A673 (cell line): Measurements from ENCODE around the gene DHRS9. TPM values are rescaled to one million over a fixed set of nuclear protein-coding genes. Genes with fewer than 3 reads are reported as not detected.
"Not testable (repeated sequence)": the region's sequence is repeated elsewhere in the genome, so short reads cannot be mapped to it uniquely, and the experiment has no call there.

ENCODE experiments used
- BruUV-seq: library from RNA; stranded (reverse); fragments of 400-500 nt; replicated peaks from 2 replicates; lab custom pipeline; 2021; lab: Mats Ljungman, UMichigan
- CTCF ChIA-PET: fragments of 300-600 bp; sonication (Branson Sonifier 250); formaldehyde crosslinking; loops from one replicate; lab custom pipeline; 2022; ENCODE audit warnings: antibody characterized with exemption; lab: Charles Lee
- POLR2A ChIA-PET: fragments of 300-600 bp; sonication (Branson Sonifier 250); formaldehyde crosslinking; loops from one replicate; lab custom pipeline; 2022; ENCODE audit warnings: antibody characterized with exemption; ENCODE audit not compliant: low non-redundant PET; lab: Charles Lee
- DNase-seq: peaks from one replicate; pipeline ENCODE4 v3.0.0-alpha.2; 2015; ENCODE audit warnings: low spot score
- H3K27ac ChIP-seq: fragments of 200-600 bp; sonication (generic); 2 replicates; pipeline ENCODE4 v1.5.1; 2016; ENCODE audit warnings: mixed run types, low read depth, mild to moderate bottlenecking, mixed read lengths, antibody characterized with exemption, low read length; ENCODE audit not compliant: poor library complexity, severe bottlenecking
- H3K27me3 ChIP-seq: fragments of 200-600 bp; sonication (generic); replicated peaks from 2 replicates; pipeline ENCODE4 v1.6.1; 2017; ENCODE audit warnings: mixed run types, low read depth, mild to moderate bottlenecking, mixed read lengths, antibody characterized with exemption, low read length; ENCODE audit not compliant: insufficient read depth, poor library complexity
- H3K36me3 ChIP-seq: fragments of 200-600 bp; sonication (generic); 2 replicates; pipeline ENCODE4 v1.6.1; 2016; ENCODE audit warnings: mixed run types, mild to moderate bottlenecking, mixed read lengths, antibody characterized with exemption, low read length; ENCODE audit not compliant: insufficient read depth, poor library complexity, severe bottlenecking
- H3K4me1 ChIP-seq: fragments of 200-600 bp; sonication (generic); 2 replicates; pipeline ENCODE4 v1.6.1; 2017; ENCODE audit warnings: mixed run types, mild to moderate bottlenecking, mixed read lengths, antibody characterized with exemption, low read length; ENCODE audit not compliant: insufficient read depth, poor library complexity, severe bottlenecking
- H3K4me3 ChIP-seq: fragments of 200-600 bp; sonication (generic); 2 replicates; pipeline ENCODE4 v1.5.1; 2016; ENCODE audit warnings: low read depth, mixed run types, mild to moderate bottlenecking, mixed read lengths, low read length; ENCODE audit not compliant: poor library complexity, severe bottlenecking
- H3K9me3 ChIP-seq: fragments of 200-600 bp; sonication (generic); 2 replicates; pipeline ENCODE4 v1.6.1; 2016; ENCODE audit warnings: mixed run types, low read depth, mild to moderate bottlenecking, mixed read lengths, antibody characterized with exemption, low read length; ENCODE audit not compliant: poor library complexity, severe bottlenecking
- EZH2 ChIP-seq: fragments of 200-600 bp; sonication (generic); IDR thresholded peaks from 2 replicates; pipeline ENCODE4 v1.6.1; 2017; ENCODE audit warnings: borderline replicate concordance, low read depth, mild to moderate bottlenecking, mixed read lengths, antibody characterized with exemption, low read length; ENCODE audit not compliant: poor library complexity, severe bottlenecking
- intact Hi-C: fragments of 100-400 bp; cut with micrococcal nuclease; formaldehyde crosslinking; loops from one replicate; pipeline ENCODE4 v1.10.0; 2022; ENCODE audit not compliant: unreplicated experiment
- total RNA-seq: library from RNA; stranded (reverse); gene quantifications from 2 replicates; pipeline ENCODE4 v1.2.3, GENCODE V29; 2021
- TF ChIP-seq, protein P1 (sequence below): fragments of 300-800, 200-600 bp; sonication (generic); conservative IDR thresholded peaks from 2 replicates; pipeline ENCODE4 v1.5.1; 2017; ENCODE audit warnings: low read depth, mild to moderate bottlenecking, antibody characterized with exemption, low read length, moderate library complexity, mixed read lengths

DHRS9 gene
- total RNA-seq, 1 experiment from 2014 or later = not detected

DNA sequence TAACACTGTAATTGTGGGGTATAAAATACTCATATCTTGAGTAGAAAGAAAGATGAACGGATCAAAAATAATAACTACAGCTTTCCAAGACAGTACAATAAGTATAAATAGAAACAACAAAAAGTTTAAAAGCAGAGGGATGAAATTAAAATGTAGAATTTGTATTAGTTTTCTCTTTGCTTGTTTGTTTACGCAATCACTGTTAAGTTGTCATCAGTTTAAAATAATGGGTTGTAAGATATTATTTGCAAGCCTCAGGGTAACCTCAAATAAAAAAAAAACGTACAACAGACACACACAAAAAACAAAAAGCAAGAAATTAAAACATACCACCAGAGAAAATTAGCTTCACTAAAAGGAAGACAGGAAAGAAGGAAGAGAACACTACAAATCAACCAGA is 20.2 kb upstream of the DHRS9 start:
- ChIA-PET POLR2A (no interaction called here), CTCF (no interaction called here)
- intact Hi-C loops = no loop called here
- Histone ChIP-seq H3K27me3 (no peaks in the 10 kb centered on the region), H3K4me3 (no peak overlapping the region), H3K9me3 (no peaks in the 10 kb centered on the region), H3K4me1 (no peaks in the 10 kb centered on the region), H3K36me3 (no peaks in the 10 kb centered on the region), H3K27ac (no peak overlapping the region)
- BruUV-seq = no TSS peak
- no peak for DNase-seq
- TF ChIP-seq, protein P1, sequence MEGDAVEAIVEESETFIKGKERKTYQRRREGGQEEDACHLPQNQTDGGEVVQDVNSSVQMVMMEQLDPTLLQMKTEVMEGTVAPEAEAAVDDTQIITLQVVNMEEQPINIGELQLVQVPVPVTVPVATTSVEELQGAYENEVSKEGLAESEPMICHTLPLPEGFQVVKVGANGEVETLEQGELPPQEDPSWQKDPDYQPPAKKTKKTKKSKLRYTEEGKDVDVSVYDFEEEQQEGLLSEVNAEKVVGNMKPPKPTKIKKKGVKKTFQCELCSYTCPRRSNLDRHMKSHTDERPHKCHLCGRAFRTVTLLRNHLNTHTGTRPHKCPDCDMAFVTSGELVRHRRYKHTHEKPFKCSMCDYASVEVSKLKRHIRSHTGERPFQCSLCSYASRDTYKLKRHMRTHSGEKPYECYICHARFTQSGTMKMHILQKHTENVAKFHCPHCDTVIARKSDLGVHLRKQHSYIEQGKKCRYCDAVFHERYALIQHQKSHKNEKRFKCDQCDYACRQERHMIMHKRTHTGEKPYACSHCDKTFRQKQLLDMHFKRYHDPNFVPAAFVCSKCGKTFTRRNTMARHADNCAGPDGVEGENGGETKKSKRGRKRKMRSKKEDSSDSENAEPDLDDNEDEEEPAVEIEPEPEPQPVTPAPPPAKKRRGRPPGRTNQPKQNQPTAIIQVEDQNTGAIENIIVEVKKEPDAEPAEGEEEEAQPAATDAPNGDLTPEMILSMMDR = no peak
- no peak for TF ChIP-seq EZH2

DNA sequence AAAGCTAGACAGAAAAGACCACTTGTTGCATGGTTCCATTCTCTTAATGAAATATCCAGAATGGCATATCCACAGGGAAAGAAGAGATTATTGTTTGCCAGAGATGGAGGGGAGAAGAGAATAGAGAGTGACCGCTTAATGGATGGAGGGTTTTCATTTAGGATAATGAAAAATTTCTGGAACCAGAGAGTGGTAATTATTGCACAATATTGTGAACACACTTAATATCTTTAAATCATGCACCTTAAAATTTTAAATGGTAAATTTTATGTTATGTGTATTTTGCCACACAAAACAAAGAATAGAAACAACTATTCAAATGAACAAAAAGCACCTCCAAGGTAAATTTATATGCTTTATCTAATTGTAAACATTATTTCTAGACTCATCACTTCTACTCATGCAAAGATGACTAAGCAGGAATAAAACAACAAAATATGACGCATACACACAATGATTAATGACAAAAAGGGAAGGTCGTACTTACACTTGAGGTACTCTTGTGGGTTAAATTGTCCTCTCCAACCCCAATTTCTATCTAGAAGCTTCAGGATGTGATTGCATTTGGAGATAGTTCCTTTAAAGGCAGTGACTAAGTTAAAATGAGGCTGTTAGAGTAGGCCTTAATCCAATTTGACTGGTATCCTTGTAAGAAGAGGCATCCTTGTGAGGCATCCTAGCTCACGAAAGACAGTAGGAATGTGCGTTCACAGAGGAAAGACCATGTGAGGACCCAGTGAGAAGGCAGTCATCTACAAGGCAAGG is 18.7 kb upstream of the DHRS9 start:
- BruUV-seq = no TSS peak
- CTCF ChIA-PET = no interaction called here
- no peak for DNase-seq
- TF ChIP-seq, protein P1 = no peak
- TF ChIP-seq EZH2 = no peak
- POLR2A ChIA-PET = no interaction called here
- Histone ChIP-seq H3K4me1 (no peaks in the 10 kb centered on the region), H3K27ac (no peak overlapping the region), H3K36me3 (no peaks in the 10 kb centered on the region), H3K9me3 (no peaks in the 10 kb centered on the region), H3K4me3 (no peak overlapping the region), H3K27me3 (no peaks in the 10 kb centered on the region)
- intact Hi-C loops = no loop called here

DNA sequence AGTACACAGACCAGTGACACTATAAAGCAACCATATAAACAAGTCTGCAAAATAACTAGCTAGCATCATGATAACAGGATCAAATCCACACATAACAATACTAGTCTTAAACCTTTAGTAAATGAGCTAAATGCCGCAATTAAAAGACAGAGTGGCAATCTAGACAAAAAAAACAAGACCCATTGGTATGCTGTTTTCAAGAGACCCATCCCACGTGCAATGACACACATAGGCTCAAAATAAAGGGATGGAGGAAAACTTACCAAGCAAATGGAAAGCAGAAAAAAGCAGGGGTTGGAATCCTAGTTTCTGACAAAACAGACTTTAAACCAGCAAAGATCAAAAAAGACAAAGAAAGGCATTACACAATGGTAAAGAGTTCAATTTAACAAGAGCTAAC is 14.8 kb upstream of the DHRS9 start:
- H3K9me3 ChIP-seq, H3K4me1 ChIP-seq, CTCF ChIA-PET, H3K36me3 ChIP-seq, DNase-seq, H3K27me3 ChIP-seq, intact Hi-C loops, POLR2A ChIA-PET, H3K4me3 ChIP-seq, H3K27ac ChIP-seq, BruUV-seq: not testable (repeated sequence)

DNA sequence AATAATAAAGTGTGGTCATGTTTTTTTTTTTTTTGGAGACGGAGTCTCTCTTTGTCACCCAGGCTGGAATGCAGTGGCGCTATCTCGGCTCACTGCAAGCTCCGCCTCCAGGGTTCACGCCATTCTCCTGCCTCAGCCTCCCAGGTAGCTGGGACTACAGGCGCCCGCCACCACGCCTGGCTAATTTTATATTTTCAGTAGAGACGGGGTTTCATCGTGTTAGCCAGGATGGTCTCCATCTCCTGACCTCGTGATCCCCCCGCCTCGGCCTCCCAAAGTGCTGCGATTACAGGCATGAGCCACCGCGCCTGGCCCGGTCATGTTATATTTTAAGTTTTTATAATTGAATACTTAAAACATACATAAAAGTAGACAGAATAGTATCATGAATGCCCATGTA is 5.2 kb upstream of the DHRS9 start:
- DNase-seq, H3K27ac ChIP-seq, CTCF ChIA-PET, BruUV-seq, H3K27me3 ChIP-seq, POLR2A ChIA-PET, H3K36me3 ChIP-seq, H3K4me1 ChIP-seq, H3K4me3 ChIP-seq, intact Hi-C loops, H3K9me3 ChIP-seq: not testable (repeated sequence)
